Omental fat pad (tissue), 4 donors: ENCODE data around the gene SIGLEC9. TPM values are rescaled to one million over a fixed set of nuclear protein-coding genes. Genes with fewer than 3 reads are reported as not detected.
A peak's percentile ranks its signal among the peaks of the same experiment; 100 is the strongest.

Experiments used
- ATAC-seq: fragments of 150-250 bp; one replicate; pipeline ENCODE4 v1.9.1; 2016; ENCODE audit warnings: mild to moderate bottlenecking, moderate library complexity; ENCODE audit not compliant: low FRiP score
- DNase-seq: peaks from one replicate; pipeline ENCODE4 v3.0.0-alpha.2; 2019; ENCODE audit warnings: low spot score
- CTCF ChIP-seq, 3 donors: fragments of 450-650 bp; IDR thresholded peaks; one replicate each; pipeline ENCODE4 v1.5.1; 2016 to 2017; ENCODE audit warnings: antibody characterized with exemption in 3 of 3, mild to moderate bottlenecking in 3 of 3, moderate library complexity in 2 of 3
- total RNA-seq, 4 donors: library from RNA; depleted of rRNA; stranded (reverse); fragments of >200 nt; gene quantifications; one replicate each; pipeline ENCODE4 v1.1.0, GENCODE V29; 2016

The SIGLEC9 gene
- 10 to 100 TPM in 3 of 4 donors, 1 to 10 TPM in 1; 3.5 to 25.0 (median 20.4) TPM for total RNA-seq

DNA sequence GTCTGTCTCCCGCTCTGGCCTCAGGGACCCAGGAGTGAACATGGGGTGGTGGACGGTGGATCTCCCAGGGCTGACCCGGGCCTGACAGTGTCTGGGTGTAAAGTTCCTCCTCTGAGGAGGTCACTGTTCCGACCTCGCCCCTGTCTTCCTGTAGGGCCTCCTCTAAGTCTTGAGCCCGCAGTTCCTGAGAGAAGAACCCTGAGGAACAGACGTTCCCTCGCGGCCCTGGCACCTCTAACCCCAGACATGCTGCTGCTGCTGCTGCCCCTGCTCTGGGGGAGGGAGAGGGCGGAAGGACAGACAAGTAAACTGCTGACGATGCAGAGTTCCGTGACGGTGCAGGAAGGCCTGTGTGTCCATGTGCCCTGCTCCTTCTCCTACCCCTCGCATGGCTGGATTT is at the start of gene SIGLEC9:
TSS of gene SIGLEC9 (plus strand) at position 178 of the 400 bp plus-strand sequence. CDS start at position 247, 69 bp downstream.
- no peak for ATAC-seq

DNA sequence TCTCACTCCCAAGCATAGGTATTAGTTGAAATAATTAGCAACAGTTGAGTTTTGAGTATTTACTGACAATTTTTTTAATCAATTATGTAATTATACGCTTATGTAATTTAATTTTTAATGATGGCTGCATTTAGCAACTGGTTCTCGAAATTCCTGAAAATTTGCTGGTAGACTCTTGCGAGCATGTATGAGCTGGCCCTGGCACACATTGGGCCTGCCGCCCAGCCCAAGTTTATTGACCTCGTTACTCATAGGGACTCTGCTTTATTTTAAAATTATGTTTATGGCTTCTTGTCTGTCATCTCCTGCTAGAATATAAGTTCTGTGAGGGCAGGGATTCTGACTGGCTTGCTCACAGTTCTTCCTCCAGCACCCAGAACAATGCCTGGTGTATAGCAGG is 48.7 kb upstream of the SIGLEC9 start:
- ATAC-seq (no peak), DNase-seq (no peak)
- TF ChIP-seq CTCF (IDR thresholded peaks at IDR 0.05): no peak

More for the DNA sequence above, at the start of gene SIGLEC9:
- no peak for TF ChIP-seq CTCF (IDR thresholded peaks at IDR 0.05)
- no peak for DNase-seq

DNA sequence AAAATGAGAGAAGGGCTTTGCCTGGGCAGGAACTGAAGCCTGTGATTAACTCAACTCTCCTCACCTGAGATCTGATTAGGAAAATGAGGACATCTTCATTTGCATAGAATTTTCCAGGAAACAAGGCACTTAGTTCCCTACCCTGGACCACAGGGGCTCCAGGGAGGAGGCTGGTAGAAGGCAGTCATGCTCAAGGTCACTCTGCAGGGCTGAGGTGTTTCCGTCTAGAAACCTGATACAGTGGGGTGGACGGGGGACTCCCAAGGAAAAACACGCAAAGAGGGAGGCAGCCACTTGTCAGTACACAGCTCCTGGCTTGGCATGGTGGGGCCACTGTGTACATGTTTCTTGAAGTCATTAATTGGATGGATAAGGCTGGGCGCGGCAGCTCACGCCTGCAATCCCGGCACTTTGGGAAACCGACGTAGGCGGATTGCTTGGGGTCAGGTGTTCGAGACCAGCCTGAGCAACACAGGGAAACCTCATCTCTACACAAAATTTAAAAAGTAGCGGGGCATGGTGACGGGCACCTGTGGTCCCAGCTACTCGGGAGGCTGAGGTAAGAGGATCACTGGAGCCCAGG is 48.0 kb upstream of the SIGLEC9 start:
- ATAC-seq (no peak), DNase-seq (no peak)
- no peak for TF ChIP-seq CTCF (IDR thresholded peaks at IDR 0.05)

- DNase-seq (no peak), ATAC-seq (no peak)
- TF ChIP-seq CTCF (IDR thresholded peaks at IDR 0.05): no peak
Observed at GRCh38 chr19:51078104-51078503, 46.6 kb upstream of the SIGLEC9 start.

GRCh38 chr19:51078731-51079130 is 46.0 kb upstream of the SIGLEC9 start:
- no peak for TF ChIP-seq CTCF (IDR thresholded peaks at IDR 0.05)
- ATAC-seq (no peak), DNase-seq (no peak)

DNA sequence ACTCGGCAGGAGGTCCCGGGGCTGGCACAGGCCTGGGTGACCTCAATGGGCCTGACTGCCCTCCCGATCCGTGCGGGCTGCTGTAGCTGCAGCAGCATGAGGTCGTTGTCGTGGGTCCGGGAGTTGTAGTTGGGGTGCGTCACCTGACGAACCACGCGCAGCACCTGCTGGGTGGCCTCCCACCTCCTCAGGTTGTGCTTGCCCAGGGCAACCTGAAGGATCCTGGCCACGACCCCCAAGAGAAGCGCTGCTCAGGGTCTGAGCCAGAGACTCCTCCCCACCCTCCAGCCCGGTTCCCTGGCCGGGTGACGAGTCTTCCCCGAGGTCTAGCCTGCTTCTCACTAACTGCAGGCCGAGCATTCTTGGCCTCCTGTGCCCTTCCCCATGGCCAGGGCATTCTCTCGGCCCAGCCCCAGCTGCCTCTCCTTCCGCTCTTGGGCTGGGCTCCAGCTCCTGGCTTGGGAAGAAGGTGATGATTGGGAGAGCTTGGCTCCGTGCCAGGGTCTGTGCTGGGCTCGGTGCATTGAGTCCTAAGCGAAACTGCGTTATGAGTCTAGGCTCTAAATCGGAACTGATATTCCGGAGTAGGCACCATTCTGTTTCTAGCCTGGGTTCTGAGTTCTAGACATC is 45.1 kb upstream of the SIGLEC9 start:
- ATAC-seq (peak; percentile 58), DNase-seq (peak; percentile 47)
- TF ChIP-seq CTCF (IDR thresholded peaks at IDR 0.05): no peak

DNA sequence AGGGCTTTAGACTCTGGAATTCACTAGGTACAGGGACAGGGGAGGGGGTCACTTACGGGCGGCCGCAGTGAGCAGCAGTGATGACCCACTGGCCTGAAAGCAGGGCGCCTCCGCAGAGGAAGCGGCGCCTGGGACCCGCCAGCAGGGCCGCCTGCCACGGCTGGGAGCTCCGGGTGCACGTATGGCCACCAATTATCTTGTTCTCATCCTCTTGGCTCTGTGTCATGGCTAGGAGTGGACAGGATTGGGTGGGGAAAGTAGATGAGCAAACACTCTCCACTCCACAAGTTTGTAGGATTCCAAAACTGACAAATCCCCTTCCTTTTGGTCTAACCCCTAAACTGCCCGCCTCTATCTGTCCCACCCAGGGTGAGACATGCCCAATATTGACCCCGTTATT is 43.2 kb upstream of the SIGLEC9 start:
- DNase-seq: no peak

More for the DNA sequence above, 43.2 kb upstream of the SIGLEC9 start:
- ATAC-seq: no peak
- no peak for TF ChIP-seq CTCF (IDR thresholded peaks at IDR 0.05)
